Stimulated activated CD4-positive, alpha-beta T cell treated with anti-CD3 and anti-CD28 coated beads, TNF-alpha, amount 100 ng/mL, for 4 hours (primary cell): Measurements from ENCODE around the gene DUSP15.

ENCODE experiments used
- DNase-seq, 3 experiments: peaks; one replicate each; pipeline ENCODE4 v3.0.0-alpha.2; 2020; ENCODE audit warnings: low read depth in 3 of 3

Gene DUSP15

GRCh38 chr20:31894980-31895675 lies 24.8 kb upstream of the DUSP15 start:
- DNase-seq, result no peak

GRCh38 chr20:31890646-31891045 lies 20.3 kb upstream of the DUSP15 start:
- DNase-seq, result no peak

GRCh38 chr20:31883829-31884228 lies 13.5 kb upstream of the DUSP15 start:
- DNase-seq, result no peak

GRCh38 chr20:31881945-31882344 lies 11.6 kb upstream of the DUSP15 start:
- no peak for DNase-seq

GRCh38 chr20:31879143-31879987 lies 9.0 kb upstream of the DUSP15 start:
- peak; percentile 50 to 51 (median 50) for DNase-seq

GRCh38 chr20:31877684-31878083 lies 7.4 kb upstream of the DUSP15 start:
- no peak for DNase-seq

GRCh38 chr20:31875671-31876070 lies 5.3 kb upstream of the DUSP15 start:
- DNase-seq, result no peak

- no peak for DNase-seq
Observed at GRCh38 chr20:31872406-31872805, 2.1 kb upstream of the DUSP15 start.

GRCh38 chr20:31871618-31871954 lies 1.3 kb upstream of the DUSP15 start:
- no peak for DNase-seq

- no peak for DNase-seq
Observed at GRCh38 chr20:31870726-31871617, 645 bp upstream of the DUSP15 start.

- no peak for DNase-seq
Observed at GRCh38 chr20:31869673-31869941, 720 bp downstream of the DUSP15 start.

GRCh38 chr20:31868853-31869672 lies 1.3 kb downstream of the DUSP15 start:
- DNase-seq, result no peak

GRCh38 chr20:31866221-31866620 lies 4.1 kb downstream of the DUSP15 start:
- DNase-seq, result no peak

GRCh38 chr20:31864521-31865400 lies 5.6 kb downstream of the DUSP15 start:
- DNase-seq, result no peak

- DNase-seq, result no peak
Observed at GRCh38 chr20:31863296-31864085, 6.8 kb downstream of the DUSP15 start.

- DNase-seq, result no peak
Observed at GRCh38 chr20:31862506-31862905, 7.8 kb downstream of the DUSP15 start.

- DNase-seq, result no peak
Observed at GRCh38 chr20:31862157-31862470, 8.2 kb downstream of the DUSP15 start.

- DNase-seq, result peak; percentile 37 to 47 (median 41)
Observed at GRCh38 chr20:31861385-31862156, 8.8 kb downstream of the DUSP15 start.

GRCh38 chr20:31861135-31861384 lies 9.3 kb downstream of the DUSP15 start:
- DNase-seq, result no peak
